TTC549 (cell line): Measurements from ENCODE around the gene DVL3.

Experiments
- FAIRE-seq: peaks from 2 replicates; lab custom pipeline; 2012; peaks lifted over from hg19 to GRCh38; lab: Jason Lieb, UNC

DVL3 gene

GRCh38 chr3:184176377-184177330, 21.5 kb downstream of the DVL3 start:
- FAIRE-seq: no peak

DNA sequence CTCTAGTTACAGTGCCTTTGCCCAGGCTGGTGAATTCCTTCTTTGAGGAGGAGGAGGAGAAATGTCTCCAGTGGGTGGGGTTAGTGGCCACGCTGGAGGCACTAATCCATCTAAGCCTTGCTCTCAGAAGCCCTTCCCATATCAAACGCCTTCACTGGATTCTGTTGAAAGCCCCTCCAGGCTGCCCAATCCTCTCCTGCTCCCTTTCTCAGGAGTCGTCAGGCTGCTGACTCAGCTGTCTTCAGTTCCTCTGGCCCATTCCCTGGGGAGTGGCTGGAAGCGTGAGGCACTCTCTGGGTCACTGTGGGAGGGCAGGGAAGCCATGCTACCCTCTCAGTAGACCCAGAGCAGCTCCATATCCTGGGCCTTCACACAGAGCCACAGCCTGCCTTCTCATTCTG, 22.2 kb downstream of the DVL3 start:
- no peak for FAIRE-seq

GRCh38 chr3:184177767-184178306, 22.7 kb downstream of the DVL3 start:
- no peak for FAIRE-seq

DNA sequence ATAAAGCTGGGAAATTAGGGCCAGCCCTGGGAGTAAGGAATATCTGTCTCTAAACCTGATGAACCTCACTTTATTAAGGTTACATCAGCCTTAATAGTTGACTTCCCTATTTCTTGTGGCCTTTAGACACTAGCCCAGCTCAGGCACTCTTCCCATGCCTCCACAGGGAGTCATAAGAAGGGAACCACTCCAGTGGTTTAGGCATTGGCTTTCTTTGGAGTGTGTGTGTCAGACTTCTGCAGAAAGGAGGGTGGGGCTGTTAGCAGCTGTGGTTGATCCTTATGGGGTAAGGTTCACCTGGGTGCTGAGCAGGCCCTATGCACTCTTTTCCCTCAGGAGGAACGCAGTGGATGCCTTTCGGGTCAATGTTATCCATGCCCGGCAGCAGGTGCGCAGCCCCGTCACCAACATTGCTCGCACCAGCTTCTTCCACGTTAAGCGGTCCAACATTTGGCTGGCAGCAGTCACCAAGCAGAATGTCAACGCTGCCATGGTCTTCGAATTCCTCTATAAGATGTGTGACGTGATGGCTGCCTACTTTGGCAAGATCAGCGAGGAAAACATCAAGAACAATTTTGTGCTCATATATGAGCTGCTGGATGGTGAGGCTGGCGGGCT, 23.5 kb downstream of the DVL3 start:
- FAIRE-seq: no peak

- FAIRE-seq: no peak
These were observed 25.0 kb downstream of the DVL3 start for GRCh38 chr3:184180165-184180564.

GRCh38 chr3:184181596-184181995, 26.4 kb downstream of the DVL3 start:
- FAIRE-seq: no peak

GRCh38 chr3:184183679-184184078, 28.5 kb downstream of the DVL3 start:
- FAIRE-seq: no peak

GRCh38 chr3:184184546-184185230, 29.5 kb downstream of the DVL3 start:
- FAIRE-seq: no peak

DNA sequence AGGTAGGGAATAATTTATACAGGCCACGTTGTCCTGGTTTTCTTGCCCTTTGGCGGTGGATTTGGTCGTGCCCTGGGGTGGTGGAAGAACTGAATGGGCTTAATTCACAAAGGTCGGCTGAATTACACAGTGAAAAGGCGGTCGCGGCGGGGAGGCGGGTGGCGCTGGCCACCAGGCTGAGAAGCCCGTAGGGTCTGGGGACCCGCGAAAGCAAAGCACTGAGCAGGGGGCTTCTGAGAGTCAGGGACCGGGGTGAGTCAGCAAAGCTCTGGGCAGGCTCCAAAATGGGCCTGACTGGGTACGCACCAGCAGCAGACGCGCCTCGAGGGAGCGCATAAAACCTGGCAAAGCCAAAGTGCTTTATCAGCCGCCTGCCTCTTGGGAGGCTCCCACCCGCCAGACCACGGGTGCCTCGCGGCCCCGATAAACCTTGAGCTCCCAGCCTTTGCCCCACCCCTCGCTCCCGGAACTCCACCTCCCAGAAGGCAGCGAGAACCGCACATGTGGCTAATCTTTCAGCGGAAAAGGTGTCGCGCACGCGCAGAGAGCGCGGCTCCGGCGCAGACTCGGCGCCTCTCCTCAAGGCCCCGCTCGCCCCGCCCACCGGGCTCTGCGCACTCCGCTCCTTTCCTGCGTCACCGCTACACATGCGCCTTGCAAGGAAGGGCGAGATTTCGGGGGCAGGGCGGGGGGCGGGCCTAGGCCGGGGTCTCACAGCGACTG, 30.4 kb downstream of the DVL3 start:
- no peak for FAIRE-seq

- FAIRE-seq: no peak
These were observed 31.2 kb downstream of the DVL3 start, which contains the start of gene ABCF3 for GRCh38 chr3:184186184-184186901. ABCF3 (plus strand) TSS chr3:184186199; CDS start chr3:184186208, 9 bp downstream.

GRCh38 chr3:184186902-184187207, 31.7 kb downstream of the DVL3 start:
- no peak for FAIRE-seq

DNA sequence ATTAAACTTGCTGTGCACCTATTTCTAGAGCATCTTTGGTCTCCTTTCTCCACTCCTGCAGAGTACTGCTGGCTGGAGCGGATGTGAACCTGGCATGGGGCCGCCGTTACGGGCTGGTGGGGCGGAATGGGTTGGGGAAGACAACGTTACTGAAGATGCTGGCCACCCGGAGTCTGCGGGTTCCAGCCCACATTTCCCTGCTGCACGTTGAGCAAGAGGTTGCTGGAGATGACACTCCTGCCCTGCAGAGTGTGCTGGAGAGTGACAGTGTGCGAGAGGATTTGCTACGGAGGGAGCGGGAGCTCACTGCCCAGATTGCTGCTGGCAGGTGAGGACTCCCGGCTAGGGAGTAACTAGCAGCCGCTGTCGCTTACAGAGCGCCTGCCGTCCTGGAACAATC, 32.9 kb downstream of the DVL3 start:
- FAIRE-seq: no peak

- no peak for FAIRE-seq
These were observed 34.2 kb downstream of the DVL3 start for GRCh38 chr3:184189421-184189820.

DNA sequence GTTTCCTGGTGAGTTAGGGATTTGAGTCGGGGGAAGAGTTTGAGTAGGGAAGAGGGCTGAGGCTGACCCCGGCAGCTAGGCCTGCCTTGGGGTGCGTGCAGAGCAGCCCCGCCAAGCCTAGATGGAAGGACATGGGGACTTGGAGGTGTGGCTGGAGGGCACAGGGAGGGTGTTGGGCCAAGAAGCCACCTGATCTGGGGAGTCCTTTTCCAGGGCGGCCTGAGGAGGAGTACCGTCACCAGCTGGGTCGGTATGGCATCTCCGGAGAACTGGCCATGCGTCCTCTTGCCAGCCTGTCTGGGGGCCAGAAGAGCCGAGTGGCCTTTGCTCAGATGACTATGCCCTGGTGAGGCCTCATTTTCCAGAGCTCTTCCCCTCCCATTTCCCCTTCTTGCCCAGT, 37.7 kb downstream of the DVL3 start:
- FAIRE-seq: no peak

DNA sequence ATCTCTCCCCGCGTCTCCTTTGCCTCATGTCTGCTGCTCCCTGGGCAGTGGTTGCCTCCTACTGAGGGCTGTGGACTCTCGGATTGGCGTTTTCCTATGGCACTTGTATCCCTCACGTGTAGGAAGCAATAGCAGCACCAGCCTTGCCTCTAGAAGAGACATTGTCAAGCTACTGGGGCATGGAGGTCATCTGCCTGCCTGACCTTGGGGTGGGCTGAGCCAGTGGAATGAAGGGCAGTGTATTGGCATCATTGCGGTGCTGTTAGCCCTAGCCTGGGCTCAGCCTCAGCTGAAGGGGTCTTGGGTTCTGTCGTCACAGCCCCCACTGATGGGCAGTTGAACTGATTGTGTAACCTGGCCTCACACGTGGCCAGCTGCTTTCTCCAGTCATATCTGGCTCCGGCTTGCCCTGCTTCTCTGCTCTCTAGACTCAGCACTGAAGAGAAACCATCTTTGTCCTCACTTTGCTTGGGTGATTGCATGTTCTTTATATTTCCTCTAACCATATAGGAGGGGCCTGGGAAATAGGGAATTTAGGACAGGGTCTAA, 38.9 kb downstream of the DVL3 start:
- FAIRE-seq: no peak

- FAIRE-seq: no peak
These were observed 41.4 kb downstream of the DVL3 start for GRCh38 chr3:184196536-184196935.

GRCh38 chr3:184198509-184198908, 43.3 kb downstream of the DVL3 start:
- no peak for FAIRE-seq

DNA sequence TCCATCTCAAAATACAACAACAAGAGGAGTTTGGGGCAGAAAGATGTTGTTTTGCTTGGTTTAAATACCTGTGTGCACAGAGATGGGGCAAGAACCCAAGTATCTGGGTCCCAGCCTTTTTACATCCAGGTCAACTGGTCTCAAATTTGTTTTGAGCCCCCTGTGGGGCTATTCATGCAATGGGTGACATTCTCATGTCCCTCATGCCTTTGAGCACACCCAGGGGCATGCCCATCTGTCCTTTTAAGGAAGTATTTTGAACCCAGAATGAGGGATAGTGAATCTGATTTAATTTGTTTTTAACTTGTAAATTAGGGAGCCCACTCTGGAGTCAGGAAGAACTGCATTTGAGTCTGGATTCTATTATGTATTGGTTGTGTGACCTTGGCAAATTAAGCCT, 45.6 kb downstream of the DVL3 start:
- no peak for FAIRE-seq

GRCh38 chr3:184203526-184203925, 48.3 kb downstream of the DVL3 start:
- no peak for FAIRE-seq

GRCh38 chr3:184209146-184209923, 54.2 kb downstream of the DVL3 start:
- no peak for FAIRE-seq
